K562 (cell line): ENCODE results near the gene NEURL2. TPM values are rescaled to one million over a fixed set of nuclear protein-coding genes. Genes with fewer than 3 reads are reported as not detected.

Experiments
- BHLHE40 ChIP-seq: IDR thresholded peaks from 2 replicates; pipeline ENCODE4 v1.6.1; 2011; ENCODE audit warnings: low read length, improper control_type of control experiment
- CBX3 ChIP-seq, 2 experiments: IDR thresholded peaks; 1 replicate in 1 of 2; 2 replicates in 1 of 2; pipeline ENCODE4 v1.6.1; 2012; ENCODE audit warnings: inconsistent platforms in 2 of 2, low read length in 2 of 2, borderline replicate concordance in 1 of 2, control low read depth in 1 of 2
- CHD2 ChIP-seq: IDR thresholded peaks from 2 replicates; pipeline ENCODE4 v1.6.1; 2011; ENCODE audit warnings: low read depth, low read length
- DDX20 ChIP-seq: fragments of 450-650 bp; IDR thresholded peaks from 2 replicates; pipeline ENCODE4 v1.6.1; 2016; ENCODE audit warnings: missing genetic modification characterization, low read depth, mild to moderate bottlenecking, missing compliant biosample characterization, moderate library complexity
- E4F1 ChIP-seq: fragments of 250-450 bp; sonication (Bioruptor Pico); IDR thresholded peaks from 2 replicates; pipeline ENCODE4 v1.5.0; 2021; ENCODE audit warnings: mild to moderate bottlenecking, borderline replicate concordance
- ERF ChIP-seq: fragments of 450-650 bp; formaldehyde crosslinking; IDR thresholded peaks from 2 replicates; pipeline ENCODE4 v1.4.0; 2020; ENCODE audit warnings: mild to moderate bottlenecking, mixed read lengths
- EWSR1 ChIP-seq: fragments of 450-650 bp; IDR thresholded peaks from 2 replicates; pipeline ENCODE4 v1.6.1; 2018; ENCODE audit warnings: borderline replicate concordance, mild to moderate bottlenecking, low read depth, moderate library complexity; ENCODE audit not compliant: partially characterized antibody
- FOXK1 ChIP-seq: sonication (generic); formaldehyde crosslinking; IDR thresholded peaks from 2 replicates; pipeline ENCODE4 v1.8.0; 2022; ENCODE audit warnings: missing genetic modification reagents, mild to moderate bottlenecking, borderline replicate concordance
- KLF10 ChIP-seq: fragments of 250-450 bp; sonication (Bioruptor Pico); IDR thresholded peaks from 2 replicates; pipeline ENCODE4 v1.6.1; 2021; ENCODE audit warnings: matching md5 sums
- LCOR ChIP-seq: sonication (generic); formaldehyde crosslinking; IDR thresholded peaks from 2 replicates; pipeline ENCODE4 v1.8.0; 2022; ENCODE audit warnings: mild to moderate bottlenecking, missing genetic modification reagents
- NCOA1 ChIP-seq: fragments of 450-650 bp; IDR thresholded peaks from 2 replicates; pipeline ENCODE4 v1.6.1; 2016; ENCODE audit warnings: low read depth
- NFE2L1 ChIP-seq: fragments of 450-650 bp; IDR thresholded peaks from 2 replicates; pipeline ENCODE4 v1.6.1; 2016; ENCODE audit warnings: missing genetic modification characterization, low read depth, mild to moderate bottlenecking, missing compliant biosample characterization, moderate library complexity, borderline replicate concordance
- POLR2H ChIP-seq: IDR thresholded peaks from 2 replicates; pipeline ENCODE4 v1.6.1; 2016; ENCODE audit warnings: missing genetic modification characterization, low read depth, mild to moderate bottlenecking, control low read depth, missing compliant biosample characterization, moderate library complexity
- RAD21 ChIP-seq, 2 experiments: fragments of 250-450 bp in 1 of 2; fragments of 450-650 bp in 1 of 2; sonication (Bioruptor Pico) in 1 of 2; formaldehyde crosslinking in 1 of 2; IDR thresholded peaks in 1 of 2; conservative IDR thresholded peaks in 1 of 2; 2 replicates each; pipeline versions ENCODE4 v1.4.0 to v1.8.0; 2020 to 2022; ENCODE audit warnings: mild to moderate bottlenecking in 2 of 2, moderate library complexity in 1 of 2
- SAFB ChIP-seq: fragments of 200-400 bp; formaldehyde crosslinking; IDR thresholded peaks from 2 replicates; pipeline ENCODE4 v1.6.1; 2017; ENCODE audit warnings: low read depth, low read length, borderline replicate concordance
- SIN3B ChIP-seq: fragments of 450-650 bp; IDR thresholded peaks from 2 replicates; pipeline ENCODE4 v1.6.1; 2017; ENCODE audit warnings: low read depth, mild to moderate bottlenecking, moderate library complexity
- THAP12 ChIP-seq: fragments of 250-450 bp; sonication (Bioruptor Pico); IDR thresholded peaks from 2 replicates; pipeline ENCODE4 v1.9.0; 2021; ENCODE audit warnings: mild to moderate bottlenecking, inconsistent platforms
- TRIM28 ChIP-seq: fragments of 450-650 bp; IDR thresholded peaks from 2 replicates; pipeline ENCODE4 v1.6.1; 2017
- ZBTB17 ChIP-seq: fragments of 450-650 bp; formaldehyde crosslinking; IDR thresholded peaks from 2 replicates; pipeline ENCODE4 v1.4.0; 2020; ENCODE audit warnings: mild to moderate bottlenecking
- ZNF133 ChIP-seq: fragments of 250-450 bp; sonication (Bioruptor Pico); IDR thresholded peaks from 2 replicates; pipeline ENCODE4 v1.4.0; 2020; ENCODE audit warnings: mild to moderate bottlenecking
- ZNF212 ChIP-seq: fragments of 450-650 bp; formaldehyde crosslinking; IDR thresholded peaks from 2 replicates; pipeline ENCODE4 v1.4.0; 2020; ENCODE audit warnings: mild to moderate bottlenecking
- ZNF217 ChIP-seq: sonication (generic); formaldehyde crosslinking; IDR thresholded peaks from 2 replicates; pipeline ENCODE4 v1.8.0; 2022; ENCODE audit warnings: mild to moderate bottlenecking, missing genetic modification reagents
- ZNF224 ChIP-seq: sonication (generic); formaldehyde crosslinking; IDR thresholded peaks from 2 replicates; pipeline ENCODE4 v1.8.0; 2022; ENCODE audit warnings: mild to moderate bottlenecking, missing genetic modification reagents
- ZNF41 ChIP-seq: fragments of 250-450 bp; sonication (Bioruptor Pico); conservative IDR thresholded peaks from 2 replicates; pipeline ENCODE4 v1.4.0; 2020; ENCODE audit warnings: mild to moderate bottlenecking
- ZNF445 ChIP-seq: fragments of 250-450 bp; sonication (Bioruptor Pico); IDR thresholded peaks from 2 replicates; pipeline ENCODE4 v1.4.0; 2020; ENCODE audit warnings: low read depth, mild to moderate bottlenecking, moderate library complexity
- ZNF589 ChIP-seq: fragments of 200-800 bp; sonication (Bioruptor generic); IDR thresholded peaks from 2 replicates; pipeline ENCODE4 v1.6.1; 2016; ENCODE audit warnings: low read depth, missing genetic modification characterization, missing compliant biosample characterization
- ZNF778 ChIP-seq: fragments of 450-650 bp; formaldehyde crosslinking; IDR thresholded peaks from 2 replicates; pipeline ENCODE4 v1.4.0; 2020; ENCODE audit warnings: mild to moderate bottlenecking, moderate library complexity
- polyA plus RNA-seq, 8 experiments: library from polyadenylated mRNA; depleted of rRNA in 4 of 8; stranded (reverse) in 5 of 8; unstranded in 3 of 8; fragments of >200 nt; fragmentation: Nextera tagmentation in 2 of 8; fragmentation: Illumina TruSeq in 1 of 8; extraction: Ambion mirVana in 2 of 8; extraction: Trizol in 1 of 8; gene quantifications; 2 replicates each; pipeline versions ENCODE4 v1.2.1 to v1.2.3, GENCODE V29; 2011 to 2014; ENCODE audit warnings: inconsistent platforms in 1 of 8, missing spikeins in 1 of 8
- total RNA-seq, 7 experiments: library from RNA; depleted of rRNA in 6 of 7; stranded (reverse); fragments of >200 nt in 6 of 7; fragmentation: Illumina TruSeq in 2 of 7; extraction: Trizol in 2 of 7; gene quantifications; 2 replicates each; pipeline versions ENCODE4 v1.2.1 to v1.2.3, GENCODE V29; 2011 to 2021; ENCODE audit warnings: low replicate concordance in 1 of 7

The NEURL2 gene
- total and polyA plus RNA-seq, 9 of the 15 experiments (the other 6 are each of a cell fraction or from before 2014, with no cell fraction given) = 0.22 to 1.9 (median 0.50) TPM; not detected in 1

GRCh38 chr20:45857114-45857881 is 33.7 kb downstream of the NEURL2 start, which contains the start of the genes ACOT8 and ZSWIM3 (continued):
- TF ChIP-seq THAP12 (no peak), ZNF133 (CRISPR knock-in tag) (no peak), EWSR1 (no peak), ZNF41 (CRISPR knock-in tag) (no peak), SAFB (no peak), ZNF445 (CRISPR knock-in tag) (no peak), CHD2 (peak; percentile 93), NFE2L1 (tag) (no peak), NCOA1 (no peak), POLR2H (peak; percentile 88), KLF10 (CRISPR knock-in tag) (no peak), TRIM28 (no peak), ZNF778 (CRISPR knock-in tag) (no peak), ZBTB17 (CRISPR knock-in tag) (no peak), ZNF212 (CRISPR knock-in tag) (no peak), ZNF217 (CRISPR knock-in tag) (no peak), LCOR (CRISPR knock-in tag) (no peak), ZNF224 (no peak), E4F1 (no peak), ZNF589 (no peak), BHLHE40 (peak; percentile 31), CBX3 (IDR thresholded peaks at IDR 0.05; ENCODE audit: borderline replicate concordance in 1 of 2, low read length in 2 of 2) (no peak), DDX20 (no peak), SIN3B (peak; percentile 62), ERF (CRISPR knock-in tag) (no peak), FOXK1 (CRISPR knock-in tag) (no peak), RAD21 (CRISPR knock-in tag; conservative IDR thresholded peaks at IDR 0.05 in 1 of 2, IDR thresholded peaks at IDR 0.05 in 1 of 2) (no peak)
